ENCODE measurements around the gene GRK2.

DNA sequence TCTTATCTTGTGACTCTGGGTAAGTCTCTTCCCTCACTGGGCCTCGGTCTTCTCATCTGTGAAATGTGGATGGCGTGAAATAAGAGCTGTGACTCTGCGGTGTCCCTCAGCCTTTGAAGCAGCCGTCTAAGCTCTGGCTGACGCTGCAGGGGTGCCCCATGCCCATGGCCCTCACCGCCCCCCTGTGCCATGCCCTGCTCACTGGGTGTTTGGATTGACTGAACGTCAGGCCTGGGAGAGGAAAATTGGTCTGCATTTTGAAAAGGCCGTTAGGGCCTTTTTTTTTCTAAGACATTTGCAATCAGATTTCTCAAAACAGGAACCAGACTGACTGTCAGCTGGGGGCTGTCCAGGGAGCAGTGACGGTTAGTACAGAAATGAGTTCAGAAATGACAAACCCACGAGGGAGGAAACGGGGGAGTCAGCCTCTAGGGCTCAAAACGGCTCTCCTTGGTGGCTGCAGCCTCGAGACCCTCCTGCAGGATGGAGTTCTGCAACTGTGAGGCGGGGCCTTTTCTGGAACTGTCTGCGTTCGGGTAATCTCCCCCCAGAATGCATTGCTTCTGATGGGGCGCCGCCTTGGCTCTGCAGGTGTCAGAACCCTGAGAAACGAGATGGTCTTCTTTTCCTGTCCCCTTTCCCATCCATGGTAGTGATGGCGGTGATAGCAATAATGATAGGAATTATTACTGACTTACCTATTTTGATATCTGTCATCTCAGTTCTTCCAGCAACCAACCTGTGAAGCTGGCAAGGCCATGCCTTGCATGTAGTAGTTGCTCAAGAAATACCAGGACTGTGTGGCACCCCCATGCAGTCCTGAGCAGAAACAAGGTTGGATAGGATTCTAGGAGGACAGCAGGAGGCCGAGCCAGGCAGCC is 2.0 kb downstream of the GRK2 start:
- TF ChIP-seq POLR2AphosphoS5 (IDR thresholded peaks at IDR 0.05) (no peak), EZH2 (IDR thresholded peaks at IDR 0.05; ENCODE audit: borderline replicate concordance, insufficient read depth, low read length, poor library complexity, severe bottlenecking) (no peak)
- TF ChIP-seq, protein P1, sequence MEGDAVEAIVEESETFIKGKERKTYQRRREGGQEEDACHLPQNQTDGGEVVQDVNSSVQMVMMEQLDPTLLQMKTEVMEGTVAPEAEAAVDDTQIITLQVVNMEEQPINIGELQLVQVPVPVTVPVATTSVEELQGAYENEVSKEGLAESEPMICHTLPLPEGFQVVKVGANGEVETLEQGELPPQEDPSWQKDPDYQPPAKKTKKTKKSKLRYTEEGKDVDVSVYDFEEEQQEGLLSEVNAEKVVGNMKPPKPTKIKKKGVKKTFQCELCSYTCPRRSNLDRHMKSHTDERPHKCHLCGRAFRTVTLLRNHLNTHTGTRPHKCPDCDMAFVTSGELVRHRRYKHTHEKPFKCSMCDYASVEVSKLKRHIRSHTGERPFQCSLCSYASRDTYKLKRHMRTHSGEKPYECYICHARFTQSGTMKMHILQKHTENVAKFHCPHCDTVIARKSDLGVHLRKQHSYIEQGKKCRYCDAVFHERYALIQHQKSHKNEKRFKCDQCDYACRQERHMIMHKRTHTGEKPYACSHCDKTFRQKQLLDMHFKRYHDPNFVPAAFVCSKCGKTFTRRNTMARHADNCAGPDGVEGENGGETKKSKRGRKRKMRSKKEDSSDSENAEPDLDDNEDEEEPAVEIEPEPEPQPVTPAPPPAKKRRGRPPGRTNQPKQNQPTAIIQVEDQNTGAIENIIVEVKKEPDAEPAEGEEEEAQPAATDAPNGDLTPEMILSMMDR (IDR thresholded peaks at IDR 0.05; ENCODE audit: poor library complexity, severe bottlenecking), result no peak

Measured in neural cell (in vitro differentiated cells).